ENCODE measurements around the gene TMEM89. TPM values are rescaled to one million over a fixed set of nuclear protein-coding genes. Genes with fewer than 3 reads are reported as not detected.

Gene TMEM89
- total and polyA plus RNA-seq, 5 donors = not detected

GRCh38 chr3:48596157-48596556, 25.4 kb downstream of the TMEM89 start:
- Histone ChIP-seq H3K27me3 (ENCODE audit: control insufficient read depth, insufficient read depth) (no peaks in the 10 kb centered on the region), H3K4me3 (ENCODE audit: low read length) (no peak overlapping the region), H3K4me1 (ENCODE audit: control insufficient read depth, insufficient read depth, low read length) (peaks cover 25% of the 10 kb centered on the region), H3K9me3 (ENCODE audit: control insufficient read depth, low read length) (no peaks in the 10 kb centered on the region), H3K27ac (ENCODE audit: low read length) (peak overlapping the region; percentile 94)
- ATAC-seq (peak in 1 of 2 donors; percentile 2), DNase-seq (peak in 2 of 3 donors; percentile 31 to 41)
- 58% methylated on average over 5 of the region's 5 CpGs for WGBS
- intact Hi-C loops (cut with DNase I) = no loop called here

GRCh38 chr3:48595526-48596121, 25.9 kb downstream of the TMEM89 start:
- intact Hi-C loops (cut with DNase I) = no loop called here
- H3K9me3 ChIP-seq (ENCODE audit: control insufficient read depth, low read length) = no peaks in the 10 kb centered on the region
- H3K4me1 ChIP-seq (ENCODE audit: control insufficient read depth, insufficient read depth, low read length) = peaks cover 25% of the 10 kb centered on the region
- H3K27me3 ChIP-seq (ENCODE audit: control insufficient read depth, insufficient read depth) = no peaks in the 10 kb centered on the region
- ATAC-seq (peak in 1 of 2 donors; percentile 12), DNase-seq (peak; percentile 66 to 69 (median 67))
- no peak overlapping the region for H3K4me3 ChIP-seq (ENCODE audit: low read length)
- WGBS = 38% methylated on average over 10 of the region's 10 CpGs
- H3K27ac ChIP-seq (ENCODE audit: low read length) = peak overlapping the region; percentile 94

DNA sequence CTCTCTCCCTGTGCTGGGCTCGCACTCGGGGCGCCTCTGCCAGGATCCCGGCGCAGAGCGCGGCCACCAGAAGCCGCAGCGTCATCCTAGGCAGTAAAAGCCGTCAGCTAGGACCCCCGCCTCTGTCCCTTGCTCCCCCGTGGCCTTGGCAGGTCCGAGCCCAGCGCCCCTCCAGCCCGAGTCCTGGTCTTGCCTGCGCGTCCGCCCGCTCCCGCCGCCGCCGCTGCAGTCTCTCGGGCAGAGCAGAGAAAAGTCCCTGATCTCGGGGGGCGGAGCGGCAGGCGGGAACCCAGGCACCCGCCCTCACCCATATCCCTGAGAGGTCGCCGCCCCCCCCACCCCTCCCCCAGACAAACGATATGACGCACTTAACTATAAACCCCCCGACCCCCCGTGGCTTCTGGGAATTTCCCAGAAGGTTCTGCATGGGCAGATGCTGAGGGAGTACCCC, 26.5 kb downstream of the TMEM89 start, which contains the start of gene COL7A1:
TSS of gene COL7A1 (minus strand) at position 255 of the 451 bp plus-strand sequence. CDS start at position 85, 170 bp downstream.
- peak within 1 kb of the TSS; percentile 2 for H3K4me3 ChIP-seq (ENCODE audit: low read length)
- no peaks in the 10 kb centered on the region for H3K9me3 ChIP-seq (ENCODE audit: control insufficient read depth, low read length)
- no peaks in the 10 kb centered on the region for H3K27me3 ChIP-seq (ENCODE audit: control insufficient read depth, insufficient read depth)
- 3% methylated on average over 35 of the region's 35 CpGs for WGBS
- DNase-seq (peak in 2 of 3 donors; percentile 69 to 74), ATAC-seq (no peak)
- peak within 1 kb of the TSS; percentile 94 for H3K27ac ChIP-seq (ENCODE audit: low read length)
- intact Hi-C loops (cut with DNase I) = no loop called here
- peaks cover 25% of the 10 kb centered on the region for H3K4me1 ChIP-seq (ENCODE audit: control insufficient read depth, insufficient read depth, low read length)

- H3K9me3 ChIP-seq (ENCODE audit: control insufficient read depth, low read length) = no peaks in the 10 kb centered on the region
- H3K27ac ChIP-seq (ENCODE audit: low read length) = no peak overlapping the region
- DNase-seq = peak in 2 of 3 donors; percentile 61 to 68
- ATAC-seq = no peak
- H3K4me3 ChIP-seq (ENCODE audit: low read length) = peak overlapping the region; percentile 2
- no peaks in the 10 kb centered on the region for H3K27me3 ChIP-seq (ENCODE audit: control insufficient read depth, insufficient read depth)
- 36% methylated on average over 39 of the region's 39 CpGs for WGBS
- H3K4me1 ChIP-seq (ENCODE audit: control insufficient read depth, insufficient read depth, low read length) = peaks cover 21% of the 10 kb centered on the region
- intact Hi-C loops (cut with DNase I) = no loop called here
Measured at GRCh38 chr3:48594417-48595049, 27.0 kb downstream of the TMEM89 start.

DNA sequence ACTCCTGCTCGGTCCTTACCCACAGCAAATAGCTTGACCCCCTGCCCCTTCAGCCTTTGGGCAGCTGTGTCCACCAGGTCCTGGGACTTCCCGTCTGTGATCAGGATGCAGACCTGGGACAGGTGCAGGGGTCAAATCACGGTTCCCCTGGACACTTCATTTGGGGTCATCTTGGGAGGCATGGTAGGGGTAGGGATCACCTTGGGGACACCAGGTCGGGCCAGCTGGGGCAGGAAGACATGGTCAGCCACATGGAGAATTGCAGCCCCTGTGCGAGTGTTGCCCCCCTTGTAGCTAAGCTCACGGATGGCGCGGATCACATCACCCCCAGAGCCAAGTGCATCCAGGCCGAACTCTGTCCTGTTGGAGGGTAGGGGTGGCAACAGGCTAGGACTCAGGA, 28.2 kb downstream of the TMEM89 start:
- Histone ChIP-seq H3K4me1 (ENCODE audit: control insufficient read depth, insufficient read depth, low read length) (peaks cover 14% of the 10 kb centered on the region), H3K27ac (ENCODE audit: low read length) (no peak overlapping the region), H3K4me3 (ENCODE audit: low read length) (no peak overlapping the region), H3K27me3 (ENCODE audit: control insufficient read depth, insufficient read depth) (no peaks in the 10 kb centered on the region), H3K9me3 (ENCODE audit: control insufficient read depth, low read length) (no peaks in the 10 kb centered on the region)
- ATAC-seq (no peak), DNase-seq (peak in 1 of 3 donors; percentile 37)
- intact Hi-C loops (cut with DNase I) = no loop called here
- WGBS = 92% methylated on average over 9 of the region's 9 CpGs

- 90% methylated on average over 21 of the region's 21 CpGs for WGBS
- peaks cover 10% of the 10 kb centered on the region for H3K4me1 ChIP-seq (ENCODE audit: control insufficient read depth, insufficient read depth, low read length)
- intact Hi-C loops (cut with DNase I) = no loop called here
- no peaks in the 10 kb centered on the region for H3K9me3 ChIP-seq (ENCODE audit: control insufficient read depth, low read length)
- H3K27me3 ChIP-seq (ENCODE audit: control insufficient read depth, insufficient read depth) = no peaks in the 10 kb centered on the region
- ATAC-seq (no peak), DNase-seq (peak in 2 of 3 donors; percentile 45 to 46)
- no peak overlapping the region for H3K4me3 ChIP-seq (ENCODE audit: low read length)
- no peak overlapping the region for H3K27ac ChIP-seq (ENCODE audit: low read length)
Measured at GRCh38 chr3:48592519-48593087, 29.0 kb downstream of the TMEM89 start.

DNA sequence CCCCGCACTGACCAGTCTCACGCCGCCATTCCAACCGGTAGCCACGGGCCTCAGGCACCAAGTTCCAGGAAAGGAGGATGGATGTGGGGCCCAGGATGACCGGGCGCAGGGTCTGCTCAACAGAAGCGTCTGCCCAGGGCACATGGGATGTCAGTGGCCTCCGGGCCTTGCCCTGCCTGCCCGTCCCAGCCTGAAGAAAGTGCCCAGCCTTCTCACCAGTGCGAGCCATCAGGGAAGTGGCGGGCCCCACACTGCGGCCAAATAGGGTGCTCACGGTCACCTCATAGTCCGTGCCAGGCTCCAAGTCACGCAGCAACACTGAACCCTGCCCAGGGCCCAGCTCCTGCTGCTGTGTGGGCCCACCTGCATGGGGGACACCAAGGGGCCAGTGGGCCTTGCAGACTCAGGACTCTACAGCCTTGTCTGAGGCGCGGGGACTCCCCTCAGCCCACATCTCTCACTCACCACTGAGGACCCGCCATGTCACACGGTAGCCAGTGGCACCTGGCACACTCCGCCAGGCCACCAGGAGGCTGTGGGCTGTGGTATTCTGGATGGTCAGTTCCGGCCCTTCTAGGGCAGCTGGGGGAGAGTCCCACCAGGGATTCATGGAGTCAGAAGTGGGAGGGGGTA, 29.6 kb downstream of the TMEM89 start:
- Histone ChIP-seq H3K4me1 (ENCODE audit: control insufficient read depth, insufficient read depth, low read length) (peaks cover 10% of the 10 kb centered on the region), H3K27ac (ENCODE audit: low read length) (no peak overlapping the region), H3K9me3 (ENCODE audit: control insufficient read depth, low read length) (no peaks in the 10 kb centered on the region), H3K4me3 (ENCODE audit: low read length) (no peak overlapping the region), H3K27me3 (ENCODE audit: control insufficient read depth, insufficient read depth) (no peaks in the 10 kb centered on the region)
- no peak for ATAC-seq
- intact Hi-C loops (cut with DNase I) = no loop called here
- no peak for DNase-seq
- 90% methylated on average over 22 of the region's 22 CpGs for WGBS

DNA sequence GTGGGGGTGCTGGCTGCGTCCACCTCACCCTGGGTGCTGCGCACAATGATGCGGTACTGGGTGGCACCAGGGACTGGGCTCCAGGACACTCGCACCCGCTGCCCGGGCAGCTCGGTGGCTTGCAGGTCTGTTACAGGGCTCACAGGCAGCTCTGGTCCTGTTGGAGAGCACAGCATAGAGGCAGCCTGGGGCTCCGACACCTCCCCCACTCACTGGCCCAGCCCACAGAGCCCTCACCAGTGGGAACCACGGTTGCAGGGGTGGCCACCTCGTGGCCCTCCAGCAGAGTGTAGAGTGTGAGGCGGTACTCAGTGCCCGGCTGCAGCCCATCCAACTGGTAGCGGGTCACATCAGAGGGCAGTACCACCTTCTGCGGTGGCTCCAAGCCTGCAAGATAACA, 30.1 kb downstream of the TMEM89 start:
- peak in 1 of 3 donors; percentile 47 for DNase-seq
- intact Hi-C loops (cut with DNase I) = no loop called here
- WGBS = 88% methylated on average over 14 of the region's 14 CpGs

DNA sequence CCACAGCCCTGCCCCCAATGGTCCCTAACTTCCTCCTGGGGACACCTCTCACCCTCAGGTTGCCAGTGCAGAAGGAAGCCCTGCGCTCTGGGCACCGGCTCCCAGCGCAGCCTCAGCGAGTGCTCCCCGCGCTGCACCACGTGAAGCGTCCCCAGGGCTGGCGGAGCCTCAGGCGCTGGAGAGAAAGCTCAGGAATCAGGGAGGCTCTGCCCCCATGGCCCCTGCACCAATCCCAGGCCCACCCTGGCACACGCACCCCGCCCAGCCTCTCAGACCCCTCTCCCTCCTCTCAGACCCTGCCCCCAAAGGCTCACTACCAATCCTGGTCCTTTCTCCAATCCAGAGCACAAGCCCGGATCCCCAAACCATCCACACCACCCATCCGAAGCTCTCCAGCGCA, 33.3 kb downstream of the TMEM89 start:
- no peaks in the 10 kb centered on the region for H3K9me3 ChIP-seq (ENCODE audit: control insufficient read depth, low read length)
- H3K27me3 ChIP-seq (ENCODE audit: control insufficient read depth, insufficient read depth) = no peaks in the 10 kb centered on the region
- WGBS = 64% methylated on average over 15 of the region's 15 CpGs
- no peak for ATAC-seq
- intact Hi-C loops (cut with DNase I) = no loop called here
- no peak overlapping the region for H3K27ac ChIP-seq (ENCODE audit: low read length)
- no peaks in the 10 kb centered on the region for H3K4me1 ChIP-seq (ENCODE audit: control insufficient read depth, insufficient read depth, low read length)
- no peak for DNase-seq
- H3K4me3 ChIP-seq (ENCODE audit: low read length) = no peak overlapping the region

More for the DNA sequence above, 30.1 kb downstream of the TMEM89 start:
- Histone ChIP-seq H3K4me1 (ENCODE audit: control insufficient read depth, insufficient read depth, low read length) (peaks cover 6% of the 10 kb centered on the region), H3K9me3 (ENCODE audit: control insufficient read depth, low read length) (no peaks in the 10 kb centered on the region), H3K27me3 (ENCODE audit: control insufficient read depth, insufficient read depth) (no peaks in the 10 kb centered on the region), H3K27ac (ENCODE audit: low read length) (no peak overlapping the region), H3K4me3 (ENCODE audit: low read length) (no peak overlapping the region)
- no peak for ATAC-seq

GRCh38 chr3:48587686-48588085, 33.9 kb downstream of the TMEM89 start:
- no peaks in the 10 kb centered on the region for H3K9me3 ChIP-seq (ENCODE audit: control insufficient read depth, low read length)
- 81% methylated on average over 11 of the region's 11 CpGs for WGBS
- ATAC-seq (no peak), DNase-seq (no peak)
- no peaks in the 10 kb centered on the region for H3K4me1 ChIP-seq (ENCODE audit: control insufficient read depth, insufficient read depth, low read length)
- intact Hi-C loops (cut with DNase I) = no loop called here
- no peak overlapping the region for H3K27ac ChIP-seq (ENCODE audit: low read length)
- H3K4me3 ChIP-seq (ENCODE audit: low read length) = no peak overlapping the region
- H3K27me3 ChIP-seq (ENCODE audit: control insufficient read depth, insufficient read depth) = no peaks in the 10 kb centered on the region

- no peaks in the 10 kb centered on the region for H3K4me1 ChIP-seq (ENCODE audit: control insufficient read depth, insufficient read depth, low read length)
- H3K9me3 ChIP-seq (ENCODE audit: control insufficient read depth, low read length) = no peaks in the 10 kb centered on the region
- no peaks in the 10 kb centered on the region for H3K27me3 ChIP-seq (ENCODE audit: control insufficient read depth, insufficient read depth)
- WGBS = 77% methylated on average over 8 of the region's 8 CpGs
- no peak for ATAC-seq
- no peak for DNase-seq
- no peak overlapping the region for H3K27ac ChIP-seq (ENCODE audit: low read length)
- intact Hi-C loops (cut with DNase I) = no loop called here
- no peak overlapping the region for H3K4me3 ChIP-seq (ENCODE audit: low read length)
Measured at GRCh38 chr3:48585411-48585810, 36.2 kb downstream of the TMEM89 start.
